ENCODE measurements around the gene HABP4.

Gene HABP4

DNA sequence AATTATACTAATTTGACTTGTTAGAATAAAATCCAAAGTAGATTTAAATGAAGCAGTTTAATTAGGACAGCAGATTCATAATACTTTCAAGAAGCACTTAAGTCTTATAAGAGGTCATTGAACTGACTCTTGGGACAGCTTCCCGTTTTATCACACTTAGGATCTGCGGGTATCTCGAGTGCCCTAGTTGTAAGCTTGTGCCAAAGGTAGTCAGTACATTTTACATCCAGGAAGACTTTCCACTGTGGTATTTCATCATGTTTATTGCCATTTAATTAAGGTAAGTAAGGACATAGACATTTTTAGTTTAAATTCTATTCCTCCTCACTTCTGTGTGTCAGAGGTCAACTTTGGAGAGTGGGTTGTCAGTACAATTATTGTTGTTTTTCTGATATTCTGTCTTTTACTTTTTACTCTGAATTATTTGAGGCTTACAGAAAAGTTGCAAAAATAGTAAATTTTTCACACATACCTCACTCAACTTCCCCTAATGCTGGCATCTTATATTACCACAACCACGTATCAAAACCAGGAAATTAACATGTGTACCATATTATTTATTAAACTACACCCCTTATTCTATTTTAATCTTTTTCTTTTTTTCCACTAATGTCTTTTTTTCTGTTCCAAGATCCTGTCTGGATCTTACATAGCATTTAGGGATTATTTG lies 24.3 kb upstream of the HABP4 start:
- TF ChIP-seq POLR2AphosphoS5 (IDR thresholded peaks at IDR 0.05; ENCODE audit: low read depth, low read length) (no peak), SIN3A (IDR thresholded peaks at IDR 0.05; ENCODE audit: borderline replicate concordance, insufficient read depth, low read length) (no peak), FOXP2 (optimal IDR thresholded peaks at IDR 0.05; ENCODE audit: borderline replicate concordance, extremely low read depth, extremely low read length, insufficient read depth) (no peak), TAF1 (IDR thresholded peaks at IDR 0.05; ENCODE audit: borderline replicate concordance, insufficient read depth, low read length) (no peak), REST (IDR thresholded peaks at IDR 0.05; ENCODE audit: insufficient read depth in 1 of 2, low read depth in 2 of 2, low read length in 2 of 2) (no peak)

DNA sequence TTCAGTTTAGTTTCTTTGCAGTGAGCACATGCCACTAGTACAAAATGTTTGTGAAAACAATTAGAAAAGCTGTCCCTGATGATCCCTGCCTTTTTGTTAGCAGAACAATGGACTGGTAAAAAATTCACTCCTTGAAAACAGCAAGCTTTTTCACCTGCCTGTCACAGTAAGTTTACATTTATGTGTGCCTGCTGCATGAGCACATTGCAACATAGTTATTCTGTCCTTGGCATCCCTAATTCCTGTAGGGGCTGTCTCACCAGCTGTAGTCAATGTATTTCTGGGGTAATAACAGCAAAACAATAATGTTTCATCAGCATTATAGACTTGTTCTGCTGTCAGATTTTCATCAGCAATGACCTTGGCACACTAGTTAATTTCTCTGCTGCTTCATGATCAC lies 20.2 kb upstream of the HABP4 start:
- TF ChIP-seq TAF1 (IDR thresholded peaks at IDR 0.05; ENCODE audit: borderline replicate concordance, insufficient read depth, low read length): no peak
- no peak for TF ChIP-seq FOXP2 (optimal IDR thresholded peaks at IDR 0.05; ENCODE audit: borderline replicate concordance, extremely low read depth, extremely low read length, insufficient read depth)
- TF ChIP-seq REST (IDR thresholded peaks at IDR 0.05; ENCODE audit: insufficient read depth in 1 of 2, low read depth in 2 of 2, low read length in 2 of 2): no peak
- TF ChIP-seq SIN3A (IDR thresholded peaks at IDR 0.05; ENCODE audit: borderline replicate concordance, insufficient read depth, low read length): no peak
- no peak for TF ChIP-seq POLR2AphosphoS5 (IDR thresholded peaks at IDR 0.05; ENCODE audit: low read depth, low read length)

GRCh38 chr9:96430377-96430776 lies 19.6 kb upstream of the HABP4 start:
- no peak for TF ChIP-seq POLR2AphosphoS5 (IDR thresholded peaks at IDR 0.05; ENCODE audit: low read depth, low read length)
- TF ChIP-seq FOXP2 (optimal IDR thresholded peaks at IDR 0.05; ENCODE audit: borderline replicate concordance, extremely low read depth, extremely low read length, insufficient read depth): no peak
- TF ChIP-seq REST (IDR thresholded peaks at IDR 0.05; ENCODE audit: insufficient read depth in 1 of 2, low read depth in 2 of 2, low read length in 2 of 2): no peak
- no peak for TF ChIP-seq SIN3A (IDR thresholded peaks at IDR 0.05; ENCODE audit: borderline replicate concordance, insufficient read depth, low read length)

DNA sequence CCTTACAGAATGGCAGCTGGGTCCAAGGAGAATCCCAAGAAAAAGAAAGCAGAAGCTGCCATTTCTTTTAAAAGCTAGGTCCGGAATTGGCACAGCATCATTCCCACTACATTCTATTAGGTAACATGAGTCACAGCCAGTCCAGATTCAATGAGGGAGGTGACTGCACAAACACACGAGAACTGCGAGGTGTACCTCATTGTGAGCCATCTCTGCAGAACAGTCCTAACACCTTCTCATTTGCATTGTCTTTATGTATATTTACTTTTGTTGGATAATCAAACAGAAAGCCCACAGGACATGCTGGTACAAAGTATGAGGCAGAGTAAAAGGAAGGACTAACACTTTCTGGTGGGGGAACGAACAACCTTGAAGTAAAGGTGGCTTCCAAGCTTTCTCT lies 14.6 kb upstream of the HABP4 start:
- TF ChIP-seq FOXP2 (optimal IDR thresholded peaks at IDR 0.05; ENCODE audit: borderline replicate concordance, extremely low read depth, extremely low read length, insufficient read depth): no peak

DNA sequence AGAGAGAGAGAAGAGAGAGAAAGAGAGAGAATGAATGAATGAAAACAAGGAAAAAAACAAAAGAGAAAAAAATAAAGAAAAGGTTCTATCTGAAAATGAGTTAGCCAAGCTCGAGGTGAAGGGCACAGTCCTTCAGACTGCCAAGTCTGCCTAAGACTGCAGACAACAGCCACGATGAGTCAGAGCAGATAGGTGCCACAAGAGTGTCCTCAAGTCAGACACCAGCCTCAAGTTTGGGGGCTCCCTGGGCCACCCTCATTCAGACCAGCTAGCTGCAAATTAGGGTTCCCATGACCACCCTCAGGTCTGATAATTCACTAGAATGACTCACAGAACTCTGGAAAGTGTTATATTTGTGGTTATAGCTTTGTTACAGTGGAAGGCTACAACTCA lies 13.9 kb upstream of the HABP4 start:
- TF ChIP-seq FOXP2 (optimal IDR thresholded peaks at IDR 0.05; ENCODE audit: borderline replicate concordance, extremely low read depth, extremely low read length, insufficient read depth) (no peak), POLR2AphosphoS5 (IDR thresholded peaks at IDR 0.05; ENCODE audit: low read depth, low read length) (no peak), REST (IDR thresholded peaks at IDR 0.05; ENCODE audit: insufficient read depth in 1 of 2, low read depth in 2 of 2, low read length in 2 of 2) (no peak), TAF1 (IDR thresholded peaks at IDR 0.05; ENCODE audit: borderline replicate concordance, insufficient read depth, low read length) (no peak), SIN3A (IDR thresholded peaks at IDR 0.05; ENCODE audit: borderline replicate concordance, insufficient read depth, low read length) (no peak)

Data from PFSK-1 (cell line).